ENCODE data around the gene MCF2L.
"Not testable (repeated sequence)": the region's sequence is repeated elsewhere in the genome, so short reads cannot be mapped to it uniquely, and the experiment has no call there.

Gene MCF2L

DNA sequence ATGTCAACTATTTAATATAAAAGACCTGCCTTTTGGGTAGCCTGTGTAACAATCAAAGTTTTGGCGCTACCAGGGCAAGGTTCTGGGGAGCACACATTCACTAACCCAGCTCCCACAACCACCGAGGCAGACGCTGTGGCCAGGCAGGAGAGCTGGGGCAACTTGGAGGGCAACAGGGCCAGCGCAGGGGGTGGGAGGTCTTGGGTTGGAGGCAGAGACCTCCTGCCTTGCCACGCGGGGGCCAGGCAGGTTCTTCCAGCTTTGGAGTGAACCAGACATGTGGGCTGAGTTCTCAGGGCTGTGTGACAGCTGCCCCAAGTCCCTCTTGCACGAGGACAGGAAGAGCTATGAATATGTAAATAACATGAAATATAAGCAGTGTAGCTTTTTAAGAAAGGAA lies 30.3 kb upstream of the MCF2L start:
- no peak for TF ChIP-seq ZNF274 (IDR thresholded peaks at IDR 0.05; ENCODE audit: low read depth, low read length)
- H3K4me3 ChIP-seq (ENCODE audit: low read length): no peak overlapping the region

DNA sequence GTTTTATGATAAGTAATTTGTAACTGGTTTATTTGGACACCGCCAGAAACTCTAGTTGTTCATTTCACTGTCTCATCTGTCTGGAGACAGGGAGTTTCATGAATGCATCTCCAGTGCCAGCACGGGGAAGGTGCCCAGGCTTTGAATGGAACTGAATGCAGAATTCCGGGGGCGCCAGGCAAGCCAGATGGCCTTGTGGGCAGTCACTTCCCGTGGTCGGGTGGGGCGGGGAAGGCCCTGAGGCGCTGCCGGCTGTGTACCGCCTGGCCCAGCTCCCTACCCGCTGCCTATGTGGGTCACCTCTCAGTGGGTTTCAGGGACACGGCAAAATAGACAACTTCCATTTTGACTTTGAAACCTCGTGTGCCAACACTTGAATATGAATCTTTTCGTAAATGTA lies 28.8 kb upstream of the MCF2L start:
- H3K4me3 ChIP-seq (ENCODE audit: low read length): no peak overlapping the region
- TF ChIP-seq ZNF274 (IDR thresholded peaks at IDR 0.05; ENCODE audit: low read depth, low read length): no peak

- no peak overlapping the region for H3K4me3 ChIP-seq (ENCODE audit: low read length)
- TF ChIP-seq ZNF274 (IDR thresholded peaks at IDR 0.05; ENCODE audit: low read depth, low read length): no peak
These were observed 27.7 kb upstream of the MCF2L start for GRCh38 chr13:112941349-112941748.

DNA sequence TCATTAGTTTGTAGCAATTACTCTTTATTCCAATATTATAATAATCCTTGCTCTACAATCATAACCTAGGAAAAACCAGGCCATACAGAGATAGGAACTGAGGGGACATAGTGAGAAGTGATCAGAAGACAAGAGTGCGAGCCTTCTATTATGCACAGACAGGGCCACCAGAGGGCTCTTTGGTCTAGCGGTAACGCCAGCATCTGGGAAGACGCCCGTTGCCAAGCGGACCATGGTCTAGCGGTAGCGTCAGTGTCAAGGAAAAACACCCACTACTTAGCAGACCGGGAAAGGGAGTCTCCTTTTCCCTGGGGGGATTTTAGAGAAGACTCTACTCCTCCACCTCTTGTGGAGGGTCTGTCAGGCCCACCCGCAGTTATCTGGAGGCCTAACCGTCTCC lies 27.2 kb upstream of the MCF2L start:
- not testable (repeated sequence) for H3K4me3 ChIP-seq (ENCODE audit: low read length)

GRCh38 chr13:112942689-112943308 lies 26.2 kb upstream of the MCF2L start:
- peak overlapping the region; percentile 40; the same call in 1 of the 2 replicates for H3K4me3 ChIP-seq (ENCODE audit: low read length)
- no peak for TF ChIP-seq ZNF274 (IDR thresholded peaks at IDR 0.05; ENCODE audit: low read depth, low read length)

DNA sequence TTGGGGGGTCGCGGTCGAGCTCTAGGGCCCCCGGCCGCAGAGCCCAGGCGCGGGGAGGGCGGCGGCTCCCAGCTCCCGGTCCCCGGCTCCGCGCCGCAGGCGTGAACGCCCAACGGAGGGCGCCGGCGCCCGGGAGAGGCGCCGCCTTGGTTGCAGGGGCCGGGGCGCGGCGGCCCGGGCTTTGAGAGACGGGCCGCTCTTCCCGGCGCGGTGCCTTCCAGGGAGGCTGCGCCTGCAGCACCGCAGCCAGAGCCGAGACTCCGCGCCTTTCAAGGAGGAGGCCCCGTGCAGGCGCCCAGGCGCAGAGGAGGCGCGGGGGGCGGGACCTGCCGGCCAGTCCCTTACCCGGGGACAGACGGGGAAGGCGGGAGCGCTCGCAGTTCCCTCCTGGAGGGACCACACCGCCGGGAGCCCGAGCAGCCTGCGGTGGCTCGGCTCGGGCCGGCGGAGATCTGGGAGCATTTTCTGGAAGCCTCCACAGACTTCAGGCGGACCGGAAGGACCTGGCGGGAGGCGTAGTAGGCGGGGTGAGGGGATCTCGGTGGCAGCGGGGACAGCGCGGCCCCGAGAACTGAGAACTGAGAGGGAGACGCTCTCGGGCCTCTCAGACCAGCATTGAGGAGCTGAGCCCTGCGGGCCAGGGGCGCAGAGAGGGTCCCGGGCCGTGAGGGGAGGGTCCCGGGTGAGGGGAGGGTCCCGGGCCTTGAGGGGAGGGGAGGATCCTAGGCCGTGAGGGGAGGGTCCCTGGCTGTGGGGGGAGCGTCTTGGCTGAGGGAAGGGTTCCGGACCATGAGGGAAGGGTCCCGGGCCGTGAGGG lies 25.5 kb upstream of the MCF2L start:
- H3K4me3 ChIP-seq (ENCODE audit: low read length): peak overlapping the region; percentile 40; the same call in 1 of the 2 replicates
- no peak for TF ChIP-seq ZNF274 (IDR thresholded peaks at IDR 0.05; ENCODE audit: low read depth, low read length)

GRCh38 chr13:112947796-112948195 lies 21.2 kb upstream of the MCF2L start:
- TF ChIP-seq ZNF274 (IDR thresholded peaks at IDR 0.05; ENCODE audit: low read depth, low read length): no peak
- H3K4me3 ChIP-seq (ENCODE audit: low read length): no peak overlapping the region

GRCh38 chr13:112951674-112952371 lies 17.2 kb upstream of the MCF2L start:
- no peak for TF ChIP-seq ZNF274 (IDR thresholded peaks at IDR 0.05; ENCODE audit: low read depth, low read length)

GRCh38 chr13:112952759-112953551 lies 16.1 kb upstream of the MCF2L start:
- no peak overlapping the region for H3K4me3 ChIP-seq (ENCODE audit: low read length)
- TF ChIP-seq ZNF274 (IDR thresholded peaks at IDR 0.05; ENCODE audit: low read depth, low read length): no peak

More at GRCh38 chr13:112951674-112952371, 17.2 kb upstream of the MCF2L start:
- H3K4me3 ChIP-seq (ENCODE audit: low read length): no peak overlapping the region

DNA sequence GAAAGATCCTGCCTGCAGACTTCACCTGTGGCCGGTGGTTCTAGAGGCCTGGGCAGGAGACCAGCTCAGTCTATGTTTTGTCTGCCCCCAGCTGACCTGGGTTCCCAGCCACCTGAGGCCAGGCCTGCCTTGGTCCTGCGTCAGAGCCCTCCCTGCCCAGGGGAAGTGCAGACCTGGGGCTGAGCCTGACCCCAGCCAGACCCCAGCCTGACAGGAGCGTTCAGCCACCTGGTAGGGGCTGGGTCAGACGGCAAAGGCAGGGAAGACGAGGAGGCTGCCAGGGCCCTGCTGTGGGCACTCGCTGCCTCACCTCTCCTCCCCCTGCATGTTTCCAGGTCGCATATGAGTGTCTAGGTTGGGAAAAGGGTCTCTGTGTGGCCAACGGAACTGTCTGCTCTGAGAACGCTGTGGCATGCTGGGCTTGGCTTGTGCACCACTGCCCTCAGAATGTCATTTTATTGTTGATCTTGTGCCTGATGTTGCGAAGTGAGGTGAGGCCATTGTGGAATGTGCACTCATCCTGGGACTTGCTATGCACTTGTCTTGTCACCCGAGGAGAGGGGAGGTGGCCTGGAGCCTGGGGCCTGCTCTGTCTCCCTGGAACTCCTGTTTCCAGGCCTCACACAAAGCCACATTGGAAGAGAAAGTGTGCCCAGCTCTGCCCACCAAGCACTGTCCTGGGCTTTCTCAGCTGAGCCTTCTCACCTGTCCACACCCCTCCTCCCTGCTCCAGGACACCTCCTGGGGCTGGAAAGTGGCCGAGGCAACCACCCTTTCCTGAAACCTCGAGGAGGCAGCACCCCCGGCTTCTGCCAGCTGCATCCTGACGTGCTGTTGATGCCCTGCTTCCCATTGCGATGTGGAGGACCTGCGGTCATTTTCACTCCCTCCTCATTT lies 15.2 kb upstream of the MCF2L start:
- no peak for TF ChIP-seq ZNF274 (IDR thresholded peaks at IDR 0.05; ENCODE audit: low read depth, low read length)

GRCh38 chr13:112954488-112955270 lies 14.3 kb upstream of the MCF2L start:
- H3K4me3 ChIP-seq (ENCODE audit: low read length): no peak overlapping the region
- TF ChIP-seq ZNF274 (IDR thresholded peaks at IDR 0.05; ENCODE audit: low read depth, low read length): no peak

More for the DNA sequence above, 15.2 kb upstream of the MCF2L start:
- no peak overlapping the region for H3K4me3 ChIP-seq (ENCODE audit: low read length)

- TF ChIP-seq ZNF274 (IDR thresholded peaks at IDR 0.05; ENCODE audit: low read depth, low read length): no peak
These were observed 13.6 kb upstream of the MCF2L start for GRCh38 chr13:112955271-112955937.

More at GRCh38 chr13:112955271-112955937, 13.6 kb upstream of the MCF2L start:
- H3K4me3 ChIP-seq (ENCODE audit: low read length): no peak overlapping the region
